Glutamatergic neuron (in vitro differentiated cells): Measurements from ENCODE around the gene MEAK7. TPM values are rescaled to one million over a fixed set of nuclear protein-coding genes. Genes with fewer than 3 reads are reported as not detected.
A peak's percentile ranks its signal among the peaks of the same experiment; 100 is the strongest.

Source experiments
- DNase-seq: peaks from one replicate; pipeline ENCODE4 v3.0.0; 2022
- H3K27ac Mint-ChIP-seq: one replicate; pipeline ENCODE4 v1.8.0; 2020; ENCODE audit warnings: mild to moderate bottlenecking, mixed read lengths, inconsistent platforms; ENCODE audit not compliant: unreplicated experiment
- H3K27me3 Mint-ChIP-seq: one replicate; pipeline ENCODE4 v1.8.0; 2020; ENCODE audit warnings: mild to moderate bottlenecking, moderate library complexity, mixed read lengths, inconsistent platforms; ENCODE audit not compliant: unreplicated experiment
- H3K36me3 Mint-ChIP-seq: one replicate; pipeline ENCODE4 v1.8.0; 2020; ENCODE audit warnings: mild to moderate bottlenecking, mixed read lengths, inconsistent platforms; ENCODE audit not compliant: unreplicated experiment
- H3K4me1 Mint-ChIP-seq: one replicate; pipeline ENCODE4 v1.8.0; 2020; ENCODE audit warnings: mild to moderate bottlenecking, low read depth, mixed read lengths, inconsistent platforms; ENCODE audit not compliant: unreplicated experiment
- H3K4me3 Mint-ChIP-seq: one replicate; pipeline ENCODE4 v1.8.0; 2020; ENCODE audit warnings: mild to moderate bottlenecking, mixed read lengths, inconsistent platforms; ENCODE audit not compliant: unreplicated experiment
- H3K9me3 Mint-ChIP-seq: one replicate; pipeline ENCODE4 v1.8.0; 2020; ENCODE audit warnings: mild to moderate bottlenecking, moderate library complexity, mixed read lengths, inconsistent platforms; ENCODE audit not compliant: unreplicated experiment
- total RNA-seq: library from RNA; stranded (reverse); fragmentation: NEBNext Ultra II Directional; extraction: Animal tissue kit (Norgen Biotek cat#: 25700); gene quantifications from one replicate; pipeline ENCODE4 v1.2.1, GENCODE V29; 2021; ENCODE audit not compliant: unreplicated experiment
- TF ChIP-seq, protein P1 (sequence below): fragments of 200-600 bp; sonication (generic); IDR thresholded peaks from one replicate; pipeline ENCODE4 v1.5.0; 2021; ENCODE audit not compliant: partially characterized antibody, unreplicated experiment

MEAK7 gene
- total RNA-seq, 1 donor from 2014 or later: 44.8 TPM

DNA sequence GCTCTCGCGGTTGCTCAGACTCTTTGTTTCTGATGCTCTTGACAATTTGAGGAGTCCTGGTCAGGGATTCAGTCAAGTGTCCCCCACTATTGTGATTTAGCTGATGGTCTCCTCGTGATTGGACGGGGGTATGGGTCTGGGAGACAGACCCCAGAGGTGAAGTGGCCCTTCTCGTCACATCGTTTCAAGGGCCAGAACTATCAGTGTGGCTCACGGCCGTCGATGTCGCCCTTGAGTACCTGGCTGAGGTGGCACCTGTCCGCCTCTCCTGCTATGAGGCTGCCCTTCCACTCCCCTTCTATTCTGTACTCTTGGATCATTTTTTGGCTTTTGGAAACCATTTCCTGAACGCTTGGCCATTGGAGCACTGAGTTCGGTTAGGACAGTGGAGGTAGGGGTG is 7.4 kb upstream of the MEAK7 start:
- Mint-ChIP-seq H3K27me3 (peaks cover 4% of the 10 kb centered on the region), H3K27ac (peak overlapping the region; percentile 77), H3K9me3 (peaks cover 1% of the 10 kb centered on the region), H3K4me1 (peaks cover 25% of the 10 kb centered on the region), H3K4me3 (peak overlapping the region; percentile 69), H3K36me3 (no peaks in the 10 kb centered on the region)
- DNase-seq: no peak
- TF ChIP-seq, protein P1, sequence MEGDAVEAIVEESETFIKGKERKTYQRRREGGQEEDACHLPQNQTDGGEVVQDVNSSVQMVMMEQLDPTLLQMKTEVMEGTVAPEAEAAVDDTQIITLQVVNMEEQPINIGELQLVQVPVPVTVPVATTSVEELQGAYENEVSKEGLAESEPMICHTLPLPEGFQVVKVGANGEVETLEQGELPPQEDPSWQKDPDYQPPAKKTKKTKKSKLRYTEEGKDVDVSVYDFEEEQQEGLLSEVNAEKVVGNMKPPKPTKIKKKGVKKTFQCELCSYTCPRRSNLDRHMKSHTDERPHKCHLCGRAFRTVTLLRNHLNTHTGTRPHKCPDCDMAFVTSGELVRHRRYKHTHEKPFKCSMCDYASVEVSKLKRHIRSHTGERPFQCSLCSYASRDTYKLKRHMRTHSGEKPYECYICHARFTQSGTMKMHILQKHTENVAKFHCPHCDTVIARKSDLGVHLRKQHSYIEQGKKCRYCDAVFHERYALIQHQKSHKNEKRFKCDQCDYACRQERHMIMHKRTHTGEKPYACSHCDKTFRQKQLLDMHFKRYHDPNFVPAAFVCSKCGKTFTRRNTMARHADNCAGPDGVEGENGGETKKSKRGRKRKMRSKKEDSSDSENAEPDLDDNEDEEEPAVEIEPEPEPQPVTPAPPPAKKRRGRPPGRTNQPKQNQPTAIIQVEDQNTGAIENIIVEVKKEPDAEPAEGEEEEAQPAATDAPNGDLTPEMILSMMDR: no peak

DNA sequence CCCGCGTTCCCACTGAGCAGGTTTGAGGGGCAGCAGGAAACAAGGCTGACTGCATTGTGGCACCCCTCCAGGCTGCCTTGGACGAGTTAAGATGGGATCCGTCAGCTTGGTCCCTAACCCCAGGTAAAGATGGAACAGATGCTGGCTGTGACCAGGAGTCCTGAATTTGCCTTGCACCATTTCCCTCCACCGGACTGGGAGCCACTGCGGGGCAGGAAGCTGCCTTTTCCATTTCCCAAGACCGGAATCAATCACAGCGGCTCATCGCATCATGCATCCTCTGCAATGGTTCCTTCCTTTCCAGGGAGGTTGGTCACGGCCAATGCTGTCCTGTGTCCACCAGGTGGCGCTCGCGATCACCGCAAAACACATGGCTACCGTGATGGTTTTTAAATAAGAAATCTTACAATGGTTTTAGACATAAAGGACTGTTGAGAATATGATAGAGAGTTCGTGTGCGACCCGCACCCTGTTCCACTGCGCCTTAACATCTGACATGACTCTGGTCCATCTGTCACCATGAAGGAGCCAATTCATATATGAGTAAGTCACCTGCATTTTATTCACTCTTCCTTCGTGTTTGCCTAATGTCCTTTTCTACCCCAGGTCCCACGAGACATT is 6.8 kb upstream of the MEAK7 start:
- peak overlapping the region; percentile 77 for H3K27ac Mint-ChIP-seq
- peak; percentile 87 for DNase-seq
- H3K4me1 Mint-ChIP-seq: peaks cover 25% of the 10 kb centered on the region
- TF ChIP-seq, protein P1: peak; percentile 97
- H3K36me3 Mint-ChIP-seq: no peaks in the 10 kb centered on the region
- H3K27me3 Mint-ChIP-seq: peaks cover 5% of the 10 kb centered on the region
- H3K9me3 Mint-ChIP-seq: peaks cover 1% of the 10 kb centered on the region
- H3K4me3 Mint-ChIP-seq: peak overlapping the region; percentile 69

DNA sequence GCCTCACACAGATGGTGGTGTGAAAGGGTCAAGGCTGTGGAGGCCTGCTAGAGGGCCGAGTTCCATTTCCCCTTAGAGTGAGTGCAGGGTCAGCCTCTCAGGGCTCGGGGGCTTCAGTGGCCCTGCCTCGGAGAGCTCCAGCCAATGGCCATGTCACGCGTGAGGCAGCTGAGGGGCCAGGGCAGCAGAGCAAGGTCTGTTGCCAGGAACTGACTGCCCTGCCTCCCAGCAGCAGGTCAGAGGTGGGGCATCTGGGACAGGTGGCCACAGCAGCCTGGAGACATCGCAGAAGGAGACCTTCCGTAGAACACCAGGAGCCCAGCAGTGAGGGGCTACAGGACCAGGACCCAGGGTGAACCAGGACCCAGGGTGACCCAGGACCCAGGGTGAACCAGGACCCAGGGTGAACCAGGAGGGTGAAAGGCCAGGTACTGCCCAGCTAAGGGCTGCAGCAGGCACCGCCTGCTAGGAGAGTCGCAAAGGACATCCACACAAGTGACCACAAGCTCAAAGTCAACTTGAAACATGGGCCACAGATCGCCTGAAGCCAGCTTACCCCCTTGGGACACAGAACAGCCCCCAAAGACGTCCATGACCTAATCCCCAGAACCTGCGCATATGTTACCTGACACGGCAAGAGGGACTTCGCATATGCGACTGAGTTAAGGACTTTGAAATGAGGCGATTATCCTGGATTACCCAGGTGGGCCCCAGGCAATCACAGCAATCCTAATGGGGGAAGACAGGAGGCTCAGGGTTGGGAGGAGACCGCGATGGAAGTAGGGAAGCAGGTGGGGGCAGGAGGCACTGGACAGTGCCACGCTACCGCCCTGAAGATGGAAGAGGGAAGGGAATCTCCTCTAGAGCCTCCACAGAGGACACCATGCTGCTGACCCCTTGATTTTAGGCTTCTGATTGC is 4.8 kb upstream of the MEAK7 start:
- Mint-ChIP-seq H3K4me1 (peaks cover 23% of the 10 kb centered on the region), H3K27me3 (peaks cover 6% of the 10 kb centered on the region), H3K27ac (peak overlapping the region; percentile 17), H3K9me3 (peaks cover 1% of the 10 kb centered on the region), H3K36me3 (no peaks in the 10 kb centered on the region), H3K4me3 (peak overlapping the region; percentile 47)
- TF ChIP-seq, protein P1: no peak
- DNase-seq: no peak

DNA sequence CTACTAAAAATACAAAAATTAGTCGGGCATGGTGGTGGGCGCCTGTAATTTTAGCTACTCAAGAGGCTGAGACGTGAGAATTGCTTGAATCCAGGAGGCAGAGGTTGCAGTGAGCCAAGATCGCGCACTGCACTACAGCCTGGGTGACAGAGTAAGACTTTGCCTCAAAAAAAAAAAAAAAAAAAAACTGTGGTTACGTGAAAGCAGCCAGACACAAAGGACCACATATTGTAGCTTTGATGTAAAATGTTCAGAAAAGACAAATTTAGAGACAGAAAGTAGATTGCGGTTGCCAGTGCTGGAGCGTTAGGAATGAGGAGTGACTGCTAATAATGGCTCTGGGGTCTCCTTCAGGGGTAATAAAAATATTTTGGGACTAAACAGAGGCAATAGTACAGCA is 4.0 kb upstream of the MEAK7 start:
- TF ChIP-seq, protein P1: no peak
- peaks cover 1% of the 10 kb centered on the region for H3K9me3 Mint-ChIP-seq
- no peak for DNase-seq
- no peak overlapping the region for H3K4me3 Mint-ChIP-seq
- H3K36me3 Mint-ChIP-seq: no peaks in the 10 kb centered on the region
- peaks cover 25% of the 10 kb centered on the region for H3K4me1 Mint-ChIP-seq
- peaks cover 6% of the 10 kb centered on the region for H3K27me3 Mint-ChIP-seq
- H3K27ac Mint-ChIP-seq: peak overlapping the region; percentile 17
